ENCODE results near the gene CST9. TPM values are rescaled to one million over a fixed set of nuclear protein-coding genes. Genes with fewer than 3 reads are reported as not detected.
A peak's percentile ranks its signal among the peaks of the same experiment; 100 is the strongest.
"Not testable (repeated sequence)": the region's sequence is repeated elsewhere in the genome, so short reads cannot be mapped to it uniquely, and the experiment has no call there.

CST9 gene
- total RNA-seq, 2 experiments from 2014 or later, result not detected

DNA sequence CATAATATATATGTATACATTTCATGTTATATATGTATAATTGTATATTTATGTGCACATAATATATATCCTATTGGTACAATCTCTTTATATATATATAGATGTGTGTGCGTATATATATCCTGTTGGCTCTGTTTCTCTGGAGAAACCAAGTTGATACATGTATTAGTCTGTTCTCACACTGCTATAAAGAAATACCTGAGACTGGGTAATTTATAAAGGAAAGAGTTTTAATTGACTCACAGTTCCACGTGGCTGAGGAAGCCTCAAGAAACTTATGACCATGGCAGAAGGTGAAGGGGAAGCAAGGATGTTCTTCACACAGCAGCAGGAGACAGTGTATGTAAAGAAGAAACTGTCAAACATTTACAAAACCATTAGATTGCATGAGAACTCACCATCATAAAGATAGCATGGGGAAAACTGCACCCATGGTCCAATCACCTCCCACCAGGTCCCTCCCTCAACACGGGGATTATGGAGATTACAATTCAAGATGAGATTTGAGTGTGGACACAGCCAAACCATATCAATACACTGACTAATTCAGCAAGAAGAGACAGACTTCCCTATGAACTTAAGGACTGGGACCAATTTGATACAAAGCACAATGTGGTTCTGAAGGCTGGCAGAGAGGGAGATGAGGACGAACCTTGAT is 18.1 kb upstream of the CST9 start:
- intact Hi-C loops (cut with DNase I, micrococcal nuclease), result no loop called here
- Histone ChIP-seq H3K36me3 (ENCODE audit: insufficient read depth, low read length) (no peaks in the 10 kb centered on the region), H3K4me3 (ENCODE audit: low read length) (no peak overlapping the region), H3K9me3 (ENCODE audit: control insufficient read depth in 1 of 2, insufficient read depth in 1 of 2, low read length in 2 of 2) (no peaks in the 10 kb centered on the region), H3K27ac (ENCODE audit: low read depth in 1 of 2, low read length in 2 of 2) (no peak overlapping the region), H3K4me1 (ENCODE audit: insufficient read depth, low read length) (no peaks in the 10 kb centered on the region), H3K27me3 (ENCODE audit: control insufficient read depth in 1 of 2, insufficient read depth in 2 of 2, low read length in 2 of 2) (peaks cover 0 to 2% of the 10 kb centered on the region in 2 experiments)
- Mint-ChIP-seq H3K4me1 (ENCODE audit: low read depth) (no peaks in the 10 kb centered on the region), H3K9me3 (no peaks in the 10 kb centered on the region), H3K4me3 (no peak overlapping the region), H3K36me3 (ENCODE audit: low read depth) (no peaks in the 10 kb centered on the region), H3K27ac (no peak overlapping the region), H3K27me3 (peaks cover 16% of the 10 kb centered on the region)
- ChIA-PET CTCF (no interaction called here), POLR2A (no interaction called here)
- DNase-seq, result no peak
- no peak for ATAC-seq (ENCODE audit: poor library complexity)
- TF ChIP-seq, protein P1, sequence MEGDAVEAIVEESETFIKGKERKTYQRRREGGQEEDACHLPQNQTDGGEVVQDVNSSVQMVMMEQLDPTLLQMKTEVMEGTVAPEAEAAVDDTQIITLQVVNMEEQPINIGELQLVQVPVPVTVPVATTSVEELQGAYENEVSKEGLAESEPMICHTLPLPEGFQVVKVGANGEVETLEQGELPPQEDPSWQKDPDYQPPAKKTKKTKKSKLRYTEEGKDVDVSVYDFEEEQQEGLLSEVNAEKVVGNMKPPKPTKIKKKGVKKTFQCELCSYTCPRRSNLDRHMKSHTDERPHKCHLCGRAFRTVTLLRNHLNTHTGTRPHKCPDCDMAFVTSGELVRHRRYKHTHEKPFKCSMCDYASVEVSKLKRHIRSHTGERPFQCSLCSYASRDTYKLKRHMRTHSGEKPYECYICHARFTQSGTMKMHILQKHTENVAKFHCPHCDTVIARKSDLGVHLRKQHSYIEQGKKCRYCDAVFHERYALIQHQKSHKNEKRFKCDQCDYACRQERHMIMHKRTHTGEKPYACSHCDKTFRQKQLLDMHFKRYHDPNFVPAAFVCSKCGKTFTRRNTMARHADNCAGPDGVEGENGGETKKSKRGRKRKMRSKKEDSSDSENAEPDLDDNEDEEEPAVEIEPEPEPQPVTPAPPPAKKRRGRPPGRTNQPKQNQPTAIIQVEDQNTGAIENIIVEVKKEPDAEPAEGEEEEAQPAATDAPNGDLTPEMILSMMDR (IDR thresholded peaks at IDR 0.05), result no peak

DNA sequence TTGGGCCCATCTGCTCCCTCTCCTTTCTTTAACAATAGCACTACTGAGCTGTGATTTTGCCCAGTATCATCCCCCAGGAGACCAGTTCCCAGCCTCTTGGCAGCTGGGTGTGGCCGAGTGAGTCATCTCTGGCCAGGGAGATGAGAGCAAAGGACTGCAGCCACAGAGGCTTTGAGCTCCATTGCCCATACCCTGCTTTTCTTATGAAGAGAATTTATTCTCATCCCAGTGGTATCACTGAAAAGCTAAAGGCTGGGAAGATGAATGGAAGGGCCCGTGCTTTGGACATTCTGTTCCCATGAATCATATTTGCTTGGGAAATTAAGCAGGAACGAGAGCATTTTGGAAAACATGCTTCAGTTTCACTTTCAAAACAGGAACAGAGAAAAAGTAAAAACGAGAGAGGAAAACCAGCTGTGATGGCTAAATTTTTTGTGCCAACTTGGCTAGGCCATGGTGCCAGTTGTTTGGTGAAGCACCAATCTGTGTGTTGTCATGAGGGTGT is 17.2 kb upstream of the CST9 start:
- Mint-ChIP-seq H3K4me3 (no peak overlapping the region), H3K9me3 (no peaks in the 10 kb centered on the region), H3K36me3 (ENCODE audit: low read depth) (no peaks in the 10 kb centered on the region), H3K27ac (no peak overlapping the region), H3K4me1 (ENCODE audit: low read depth) (no peaks in the 10 kb centered on the region), H3K27me3 (peaks cover 24% of the 10 kb centered on the region)
- H3K27ac ChIP-seq (ENCODE audit: low read depth in 1 of 2, low read length in 2 of 2), result no peak overlapping the region
- intact Hi-C loops (cut with DNase I, micrococcal nuclease), result no loop called here
- TF ChIP-seq, protein P1 (IDR thresholded peaks at IDR 0.05), result no peak
- no peaks in the 10 kb centered on the region for H3K27me3 ChIP-seq (ENCODE audit: control insufficient read depth in 1 of 2, insufficient read depth in 2 of 2, low read length in 2 of 2)
- no peak overlapping the region for H3K4me3 ChIP-seq (ENCODE audit: low read length)
- ATAC-seq (ENCODE audit: poor library complexity), result no peak
- no peaks in the 10 kb centered on the region for H3K36me3 ChIP-seq (ENCODE audit: insufficient read depth, low read length)
- peak in 2 of 14 experiments; percentile 32 to 45 for DNase-seq
- POLR2A ChIA-PET, result no interaction called here
- CTCF ChIA-PET, result no interaction called here
- H3K9me3 ChIP-seq (ENCODE audit: control insufficient read depth in 1 of 2, insufficient read depth in 1 of 2, low read length in 2 of 2), result no peaks in the 10 kb centered on the region
- no peaks in the 10 kb centered on the region for H3K4me1 ChIP-seq (ENCODE audit: insufficient read depth, low read length)

DNA sequence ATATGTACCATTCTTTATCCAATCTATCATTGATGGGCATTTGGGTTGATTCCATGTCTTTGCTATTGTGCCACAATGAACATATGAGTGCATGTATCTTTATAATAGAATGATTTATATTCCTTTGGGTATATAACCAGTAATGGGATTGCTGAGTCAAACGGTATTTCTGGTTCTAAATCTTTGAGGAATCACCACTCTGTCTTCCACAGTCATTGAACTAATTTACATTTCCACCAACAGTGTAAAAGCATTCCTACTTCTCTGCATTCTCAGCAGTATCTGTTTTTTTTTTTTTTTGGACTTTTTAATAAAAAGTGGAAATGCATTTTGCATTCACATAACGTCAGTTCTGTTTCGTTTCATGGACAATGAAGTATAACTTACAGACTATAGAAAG is 16.7 kb upstream of the CST9 start:
- H3K36me3 Mint-ChIP-seq (ENCODE audit: low read depth); intact Hi-C loops (cut with DNase I, micrococcal nuclease); H3K4me1 ChIP-seq (ENCODE audit: insufficient read depth, low read length); CTCF ChIA-PET; H3K4me3 ChIP-seq (ENCODE audit: low read length); H3K9me3 Mint-ChIP-seq; POLR2A ChIA-PET; H3K27ac ChIP-seq (ENCODE audit: low read depth in 1 of 2, low read length in 2 of 2); H3K27me3 ChIP-seq (ENCODE audit: control insufficient read depth in 1 of 2, insufficient read depth in 2 of 2, low read length in 2 of 2); H3K4me1 Mint-ChIP-seq (ENCODE audit: low read depth); H3K9me3 ChIP-seq (ENCODE audit: control insufficient read depth in 1 of 2, insufficient read depth in 1 of 2, low read length in 2 of 2); DNase-seq; ATAC-seq (ENCODE audit: poor library complexity); H3K4me3 Mint-ChIP-seq; H3K36me3 ChIP-seq (ENCODE audit: insufficient read depth, low read length); H3K27ac Mint-ChIP-seq: not testable (repeated sequence)
- peaks cover 24% of the 10 kb centered on the region for H3K27me3 Mint-ChIP-seq

DNA sequence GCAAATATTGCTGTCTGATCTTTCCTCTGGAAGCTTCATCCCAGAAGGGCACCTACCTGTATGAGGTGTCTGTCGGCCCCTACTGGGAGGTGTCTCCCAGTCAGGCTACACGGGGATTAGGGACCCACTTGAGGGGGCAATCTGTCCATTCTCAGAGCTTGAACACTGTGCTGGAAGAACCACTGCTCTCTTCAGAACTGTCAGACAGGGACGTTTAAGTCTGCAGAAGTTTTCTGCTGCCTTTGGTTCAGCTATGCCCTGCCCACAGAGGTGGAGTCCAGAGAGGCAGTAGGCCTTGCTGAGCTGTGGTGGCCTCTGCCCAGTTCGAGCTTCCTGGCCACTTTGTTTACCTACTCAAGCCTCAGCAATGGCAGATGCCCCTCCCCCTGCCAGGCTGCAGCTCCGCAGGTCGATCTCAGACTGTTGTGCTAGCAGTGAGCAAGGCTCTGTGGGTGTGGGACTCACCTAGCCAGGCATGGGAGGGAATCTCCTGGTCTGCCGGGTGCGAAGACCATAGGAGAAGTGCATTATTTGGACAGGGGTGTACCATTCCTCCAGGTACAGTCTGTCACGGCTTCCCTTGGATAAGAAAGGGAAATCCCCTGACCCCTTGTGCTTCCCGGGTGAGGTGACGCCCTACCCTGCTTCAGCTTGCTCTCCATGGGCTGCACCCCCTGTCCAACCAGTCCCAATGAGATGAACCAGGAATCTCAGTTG is 15.1 kb upstream of the CST9 start:
- peaks cover 24% of the 10 kb centered on the region for H3K27me3 Mint-ChIP-seq
- H3K9me3 Mint-ChIP-seq; CTCF ChIA-PET; H3K36me3 Mint-ChIP-seq (ENCODE audit: low read depth); intact Hi-C loops (cut with DNase I, micrococcal nuclease); H3K4me3 Mint-ChIP-seq; H3K4me1 ChIP-seq (ENCODE audit: insufficient read depth, low read length); DNase-seq; H3K4me3 ChIP-seq (ENCODE audit: low read length); H3K4me1 Mint-ChIP-seq (ENCODE audit: low read depth); H3K27ac ChIP-seq (ENCODE audit: low read depth in 1 of 2, low read length in 2 of 2); H3K27me3 ChIP-seq (ENCODE audit: control insufficient read depth in 1 of 2, insufficient read depth in 2 of 2, low read length in 2 of 2); H3K27ac Mint-ChIP-seq; H3K9me3 ChIP-seq (ENCODE audit: control insufficient read depth in 1 of 2, insufficient read depth in 1 of 2, low read length in 2 of 2); H3K36me3 ChIP-seq (ENCODE audit: insufficient read depth, low read length); ATAC-seq (ENCODE audit: poor library complexity); POLR2A ChIA-PET: not testable (repeated sequence)

All from CD4-positive, alpha-beta T cell (primary cell).